Stomach (tissue), 9 donors: ENCODE data around the gene SYCE1L. TPM values are rescaled to one million over a fixed set of nuclear protein-coding genes. Genes with fewer than 3 reads are reported as not detected.

Experiments used
- DNase-seq, 2 donors: peaks; one replicate each; pipeline versions ENCODE4 v3.0.0 to v3.0.0-alpha.2; 2013 to 2019
- H3K27ac ChIP-seq, 5 donors: fragments of 200-600 bp in 4 of 5; sonication (generic) in 4 of 5; one replicate each; pipeline ENCODE4 v1.5.1; 2013 to 2019; ENCODE audit warnings: mild to moderate bottlenecking in 1 of 5, moderate library complexity in 1 of 5
- H3K27me3 ChIP-seq, 3 donors: fragments of 200-600 bp; sonication (generic); one replicate each; pipeline ENCODE4 v1.5.1; 2017 to 2019; ENCODE audit warnings: mixed run types in 1 of 3
- H3K36me3 ChIP-seq, 4 donors: fragments of 200-600 bp; sonication (generic); 1 replicate in 3 of 4; 2 replicates in 1 of 4; pipeline ENCODE4 v1.5.1; 2016 to 2019
- H3K4me1 ChIP-seq, 4 donors: fragments of 200-600 bp; sonication (generic); one replicate each; pipeline ENCODE4 v1.5.1; 2016 to 2019
- H3K4me3 ChIP-seq, 4 donors: fragments of 200-600 bp; sonication (generic) in 3 of 4; one replicate each; pipeline ENCODE4 v1.5.1; 2016 to 2019; ENCODE audit warnings: mild to moderate bottlenecking in 1 of 4
- H3K9me3 ChIP-seq, 4 donors: fragments of 200-600 bp; sonication (generic); one replicate each; pipeline ENCODE4 v1.5.1; 2016 to 2019
- CTCF ChIP-seq, 7 experiments: fragments of 450-650 bp in 4 of 7; fragments of 200-600 bp in 3 of 7; sonication (generic) in 3 of 7; IDR thresholded peaks; one replicate each; pipeline ENCODE4 v1.5.1; 2016 to 2019; ENCODE audit warnings: antibody characterized with exemption in 7 of 7, control low read depth in 2 of 7, mild to moderate bottlenecking in 1 of 7
- EP300 ChIP-seq: sonication (generic); formaldehyde crosslinking; IDR thresholded peaks from one replicate; pipeline ENCODE4 v1.6.1; 2017; ENCODE audit warnings: antibody characterized with exemption
- POLR2A ChIP-seq, 4 donors: fragments of 450-650 bp; IDR thresholded peaks; one replicate each; pipeline ENCODE4 v1.6.1; 2016; ENCODE audit warnings: antibody characterized with exemption in 4 of 4, control low read depth in 2 of 4, mild to moderate bottlenecking in 1 of 4, moderate library complexity in 1 of 4
- POLR2AphosphoS5 ChIP-seq, 3 donors: sonication (generic); formaldehyde crosslinking; IDR thresholded peaks; one replicate each; pipeline ENCODE4 v1.6.1; 2016; ENCODE audit warnings: antibody characterized with exemption in 3 of 3
- WGBS, 5 donors: extraction: QIAGEN DNeasy Blood & Tissue Kit in 3 of 5; methylation state at CpG; one replicate each; pipeline versions ENCODE4 v1.1.5 to v1.1.7; 2013 to 2018; 5-methylcytosine and 5-hydroxymethylcytosine counted together
- intact Hi-C: fragments of 100-400 bp; cut with DNase I; formaldehyde crosslinking; loops from one replicate; pipeline ENCODE4 v1.15.1; 2023; ENCODE audit warnings: low total_unique reads
- polyA plus RNA-seq, 3 donors: library from polyadenylated mRNA; stranded (reverse); fragments of 200-250 nt; gene quantifications; one replicate each; pipeline ENCODE4 v1.2.3, GENCODE V29; 2013
- total RNA-seq, 5 donors: library from RNA; depleted of rRNA; stranded (reverse); fragments of >200 nt; gene quantifications; one replicate each; pipeline versions ENCODE4 v1.1.0 to v1.2.3, GENCODE V29; 2014 to 2016
- donor health status: healthy with polysubstance abuse.
- donor health status: Bipolar disorder and iron deficiency.
- donor health status: healthy.

Gene SYCE1L
- total and polyA plus RNA-seq, 8 donors = 3.4 to 92.4 (median 5.5) TPM; not detected in 4

GRCh38 chr16:77207030-77207429 is 7.8 kb downstream of the SYCE1L start:
- TF ChIP-seq EP300 = no peak
- no peak for TF ChIP-seq POLR2A (IDR thresholded peaks at IDR 0.05)
- no peak for TF ChIP-seq CTCF (IDR thresholded peaks at IDR 0.05)
- TF ChIP-seq POLR2AphosphoS5 (IDR thresholded peaks at IDR 0.05) = no peak
- intact Hi-C loops = no loop called here
- WGBS, 5 donors = 55 to 71% (median 63%) methylated on average over 5 of the region's 5 CpGs
- no peak overlapping the region for H3K4me3 ChIP-seq
- H3K4me1 ChIP-seq = peaks cover 0 to 6% (median 3%) of the 10 kb centered on the region in 4 donors
- H3K9me3 ChIP-seq = no peaks in the 10 kb centered on the region
- peaks cover 0 to 14% (median 8%) of the 10 kb centered on the region in 3 donors for H3K27me3 ChIP-seq
- no peaks in the 10 kb centered on the region for H3K36me3 ChIP-seq
- no peak overlapping the region for H3K27ac ChIP-seq
- no peak for DNase-seq

- TF ChIP-seq POLR2A (IDR thresholded peaks at IDR 0.05) = no peak
- no peak for TF ChIP-seq POLR2AphosphoS5 (IDR thresholded peaks at IDR 0.05)
- no peak for TF ChIP-seq EP300
- H3K4me3 ChIP-seq = no peak overlapping the region
These were observed 9.2 kb downstream of the SYCE1L start for GRCh38 chr16:77208382-77208781.

GRCh38 chr16:77211880-77212740 is 12.9 kb downstream of the SYCE1L start:
- no peaks in the 10 kb centered on the region for H3K9me3 ChIP-seq
- intact Hi-C loops = no loop called here
- H3K36me3 ChIP-seq = no peaks in the 10 kb centered on the region
- TF ChIP-seq POLR2A (IDR thresholded peaks at IDR 0.05) (no peak), EP300 (no peak), POLR2AphosphoS5 (IDR thresholded peaks at IDR 0.05) (no peak), CTCF (IDR thresholded peaks at IDR 0.05) (no peak)
- H3K27me3 ChIP-seq = peaks cover 0 to 30% (median 20%) of the 10 kb centered on the region in 3 donors
- 1 to 3% (median 2%) methylated on average over 30 to 66 of the region's 66 CpGs for WGBS, 5 donors
- peaks cover 0 to 23% (median 17%) of the 10 kb centered on the region in 4 donors for H3K4me1 ChIP-seq
- peak; percentile 47 to 91 for DNase-seq
- peak overlapping the region; percentile 21 to 81 (median 61) for H3K27ac ChIP-seq
- H3K4me3 ChIP-seq = peak overlapping the region; percentile 57 to 78 (median 62)

More at GRCh38 chr16:77208382-77208781, 9.2 kb downstream of the SYCE1L start:
- WGBS, 5 donors = 67 to 97% (median 81%) methylated on average over 3 of the region's 3 CpGs
- no peaks in the 10 kb centered on the region for H3K36me3 ChIP-seq
- intact Hi-C loops = no loop called here
- peaks cover 0 to 19% (median 16%) of the 10 kb centered on the region in 4 donors for H3K4me1 ChIP-seq
- H3K27me3 ChIP-seq = peaks cover 0 to 27% (median 20%) of the 10 kb centered on the region in 3 donors
- no peaks in the 10 kb centered on the region for H3K9me3 ChIP-seq
- no peak overlapping the region for H3K27ac ChIP-seq
- DNase-seq = no peak

GRCh38 chr16:77212741-77213541 is 13.7 kb downstream of the SYCE1L start:
- no peaks in the 10 kb centered on the region for H3K9me3 ChIP-seq
- H3K27ac ChIP-seq = peak overlapping the region; percentile 21 to 81 (median 61)
- H3K27me3 ChIP-seq = peaks cover 0 to 30% (median 20%) of the 10 kb centered on the region in 3 donors
- intact Hi-C loops = no loop called here
- peaks cover 0 to 23% (median 17%) of the 10 kb centered on the region in 4 donors for H3K4me1 ChIP-seq
- TF ChIP-seq POLR2AphosphoS5 (IDR thresholded peaks at IDR 0.05) (peak in 1 of 3 donors; percentile 40), EP300 (no peak)
- H3K36me3 ChIP-seq = no peaks in the 10 kb centered on the region
- peak overlapping the region; percentile 57 to 78 (median 62) for H3K4me3 ChIP-seq
- peak; percentile 62 to 85 for DNase-seq
- WGBS, 5 donors = 19 to 32% (median 22%) methylated on average over 33 to 62 of the region's 62 CpGs

- intact Hi-C loops = no loop called here
- no peak overlapping the region for H3K4me3 ChIP-seq
- no peak for TF ChIP-seq EP300
- TF ChIP-seq POLR2AphosphoS5 (IDR thresholded peaks at IDR 0.05) = no peak
- TF ChIP-seq CTCF (IDR thresholded peaks at IDR 0.05) = no peak
- TF ChIP-seq POLR2A (IDR thresholded peaks at IDR 0.05) = no peak
- 86 to 93% (median 91%) methylated on average over 14 to 15 of the region's 15 CpGs for WGBS, 5 donors
- no peaks in the 10 kb centered on the region for H3K36me3 ChIP-seq
- no peaks in the 10 kb centered on the region for H3K9me3 ChIP-seq
- H3K4me1 ChIP-seq = peaks cover 0 to 23% (median 17%) of the 10 kb centered on the region in 4 donors
- no peak overlapping the region for H3K27ac ChIP-seq
- DNase-seq = peak in 1 of 2 donors; percentile 33
- peaks cover 0 to 30% (median 20%) of the 10 kb centered on the region in 3 donors for H3K27me3 ChIP-seq
These were observed 14.4 kb downstream of the SYCE1L start for GRCh38 chr16:77213542-77214106.
